CD14-positive monocyte (primary cell): ENCODE data around the gene XPR1. TPM values are rescaled to one million over a fixed set of nuclear protein-coding genes. Genes with fewer than 3 reads are reported as not detected.

Source experiments
- DNase-seq, 3 donors: peaks; one replicate each; pipeline ENCODE4 v3.0.0-alpha.2; 2011 to 2022
- H2AFZ ChIP-seq: 2 replicates; pipeline ENCODE4 v1.6.0; 2012; ENCODE audit warnings: mild to moderate bottlenecking, low read depth, low read length, inconsistent platforms; ENCODE audit not compliant: insufficient read depth, poor library complexity, severe bottlenecking
- H3K27ac ChIP-seq, 2 donors: 1 replicate in 1 of 2; 2 replicates in 1 of 2; pipeline ENCODE4 v1.5.1; 2012 to 2013; ENCODE audit warnings: low read length in 2 of 2, control low read depth in 1 of 2, inconsistent platforms in 1 of 2, low read depth in 1 of 2, mild to moderate bottlenecking in 1 of 2
- H3K27me3 ChIP-seq, 2 donors: one replicate each; pipeline versions ENCODE4 v1.6.0 to v1.6.1; 2011 to 2013; ENCODE audit warnings: low read length in 2 of 2; ENCODE audit not compliant: control insufficient read depth in 2 of 2, insufficient read depth in 2 of 2
- H3K36me3 ChIP-seq, 2 donors: replicated peaks in 1 of 2; 1 replicate in 1 of 2; 2 replicates in 1 of 2; pipeline versions ENCODE4 v1.5.1 to v1.6.1; 2012 to 2013; ENCODE audit warnings: low read length in 2 of 2, control low read depth in 1 of 2, inconsistent platforms in 1 of 2, mild to moderate bottlenecking in 1 of 2; ENCODE audit not compliant: insufficient read depth in 2 of 2, control insufficient read depth in 1 of 2
- H3K4me1 ChIP-seq, 2 donors: 1 replicate in 1 of 2; 2 replicates in 1 of 2; pipeline versions ENCODE4 v1.5.1 to v1.6.1; 2012 to 2013; ENCODE audit warnings: low read length in 2 of 2, control low read depth in 1 of 2, inconsistent platforms in 1 of 2, mild to moderate bottlenecking in 1 of 2, moderate library complexity in 1 of 2; ENCODE audit not compliant: insufficient read depth in 2 of 2, control insufficient read depth in 1 of 2
- H3K4me2 ChIP-seq: replicated peaks from 2 replicates; pipeline ENCODE3; 2012; ENCODE audit warnings: low read length, moderate library complexity, mild to moderate bottlenecking; ENCODE audit not compliant: poor library complexity, severe bottlenecking; ENCODE audit errors: extremely low read depth
- H3K4me3 ChIP-seq, 3 experiments: fragments of 200-600 bp in 1 of 3; sonication (generic) in 1 of 3; replicated peaks in 1 of 3; 1 replicate in 2 of 3; 2 replicates in 1 of 3; pipeline ENCODE4 v1.5.1; 2011 to 2013; ENCODE audit warnings: low read length in 3 of 3, mild to moderate bottlenecking in 3 of 3, control low read depth in 2 of 3, low read depth in 2 of 3, inconsistent platforms in 1 of 3, moderate library complexity in 1 of 3
- H3K79me2 ChIP-seq: 2 replicates; pipeline ENCODE4 v1.6.0; 2012; ENCODE audit warnings: mild to moderate bottlenecking, control low read depth, inconsistent platforms, low read length, moderate library complexity; ENCODE audit not compliant: insufficient read depth
- H3K9ac ChIP-seq: 2 replicates; pipeline ENCODE4 v1.6.0; 2017; ENCODE audit warnings: low read length, mild to moderate bottlenecking; ENCODE audit not compliant: insufficient read depth, poor library complexity, severe bottlenecking
- H3K9me3 ChIP-seq, 2 donors: replicated peaks in 1 of 2; 1 replicate in 1 of 2; 2 replicates in 1 of 2; pipeline versions ENCODE4 v1.5.1 to v1.6.1; 2012 to 2013; ENCODE audit warnings: low read length in 2 of 2, control low read depth in 1 of 2; ENCODE audit not compliant: control insufficient read depth in 1 of 2, insufficient read depth in 1 of 2
- H4K20me1 ChIP-seq: 2 replicates; pipeline ENCODE4 v1.6.0; 2012; ENCODE audit warnings: mild to moderate bottlenecking, low read length, control low read depth, moderate library complexity; ENCODE audit not compliant: insufficient read depth
- H3K27ac Mint-ChIP-seq, 7 donors: one replicate each; pipeline ENCODE4 v1.8.0; 2020; ENCODE audit warnings: mild to moderate bottlenecking in 7 of 7, mixed read lengths in 7 of 7, moderate library complexity in 6 of 7, inconsistent platforms in 2 of 7
- H3K27me3 Mint-ChIP-seq, 3 donors: one replicate each; pipeline ENCODE4 v1.8.0; 2021 to 2022; ENCODE audit warnings: low read depth in 3 of 3, mild to moderate bottlenecking in 3 of 3, mixed read lengths in 3 of 3, moderate library complexity in 3 of 3, inconsistent platforms in 1 of 3
- H3K36me3 Mint-ChIP-seq, 2 donors: one replicate each; pipeline ENCODE4 v1.8.0; 2020; ENCODE audit warnings: mixed read lengths in 2 of 2, inconsistent platforms in 1 of 2, mild to moderate bottlenecking in 1 of 2
- H3K4me1 Mint-ChIP-seq: one replicate; pipeline ENCODE4 v1.8.0; 2020; ENCODE audit warnings: mild to moderate bottlenecking, mixed read lengths
- H3K4me3 Mint-ChIP-seq, 2 donors: one replicate each; pipeline ENCODE4 v1.8.0; 2020; ENCODE audit warnings: mild to moderate bottlenecking in 2 of 2, mixed read lengths in 2 of 2, moderate library complexity in 1 of 2
- H3K9me3 Mint-ChIP-seq, 7 donors: one replicate each; pipeline ENCODE4 v1.8.0; 2020 to 2022; ENCODE audit warnings: mixed read lengths in 7 of 7, mild to moderate bottlenecking in 6 of 7, moderate library complexity in 6 of 7, inconsistent platforms in 2 of 7
- CTCF ChIP-seq: fragments of 200-600 bp; IDR thresholded peaks from one replicate; pipeline ENCODE4 v1.8.0; 2022; ENCODE audit warnings: antibody characterized with exemption, mild to moderate bottlenecking
- WGBS: methylation state at CpG from one replicate; pipeline ENCODE4 v1.1.5; 2013; ENCODE audit warnings: missing lambda C conversion rate; ENCODE audit not compliant: insufficient coverage; 5-methylcytosine and 5-hydroxymethylcytosine counted together
- intact Hi-C, 2 donors: fragments of 100-400 bp; cut with micrococcal nuclease; formaldehyde crosslinking; loops; one replicate each; pipeline versions ENCODE4 v1.15.0 to v1.15.1; 2023
- polyA plus RNA-seq, 3 donors: library from polyadenylated mRNA; depleted of rRNA in 1 of 3; unstranded in 2 of 3; stranded (reverse) in 1 of 3; fragments of 300-500 nt in 2 of 3; fragments of >200 nt in 1 of 3; fragmentation: Illumina TruSeq in 2 of 3; gene quantifications; 1 replicate in 2 of 3; 2 replicates in 1 of 3; pipeline ENCODE4 v1.2.3, GENCODE V29; 2012 to 2021

XPR1 gene
- polyA plus RNA-seq, 3 donors, result 4.7 to 12.5 (median 8.7) TPM

- Mint-ChIP-seq H3K4me3 (peak overlapping the region; percentile 75 to 87), H3K4me1 (peaks cover 12% of the 10 kb centered on the region), H3K36me3 (peaks cover 0 to 3% of the 10 kb centered on the region in 2 donors), H3K27me3 (peaks cover 40 to 68% (median 41%) of the 10 kb centered on the region in 3 donors), H3K9me3 (peaks cover 0 to 4% (median 2%) of the 10 kb centered on the region in 7 donors), H3K27ac (no peak overlapping the region)
- peak overlapping the region; percentile 76 for H2AFZ ChIP-seq
- H3K79me2 ChIP-seq, result no peaks in the 10 kb centered on the region
- TF ChIP-seq CTCF, result no peak
- H3K9me3 ChIP-seq, result peaks cover 0 to 4% of the 10 kb centered on the region in 2 donors
- intact Hi-C loops, result no loop called here
- H3K27me3 ChIP-seq, result peaks cover 17 to 44% of the 10 kb centered on the region in 2 donors
- peak overlapping the region; percentile 93 for H3K4me2 ChIP-seq
- H4K20me1 ChIP-seq, result no peaks in the 10 kb centered on the region
- H3K36me3 ChIP-seq, result no peaks in the 10 kb centered on the region
- H3K27ac ChIP-seq, result no peak overlapping the region
- H3K9ac ChIP-seq, result peak overlapping the region; percentile 34
- DNase-seq, result no peak
- peak overlapping the region; percentile 25 to 76 (median 44) for H3K4me3 ChIP-seq
- under 1% methylated on average over 71 of the region's 71 CpGs for WGBS
- peaks cover 8 to 22% of the 10 kb centered on the region in 2 donors for H3K4me1 ChIP-seq
Measured at GRCh38 chr1:180912211-180912800, 280.5 kb downstream of the XPR1 start.

GRCh38 chr1:180912801-180913565 is 281.2 kb downstream of the XPR1 start, which contains the start of gene KIAA1614:
KIAA1614 (plus strand) TSS chr1:180912897; CDS start chr1:180913244, 347 bp downstream.
- Histone ChIP-seq H3K9me3 (peaks cover 0 to 4% of the 10 kb centered on the region in 2 donors), H3K4me3 (peak within 1 kb of the TSS; percentile 25 to 76 (median 44)), H3K4me2 (peak within 1 kb of the TSS; percentile 93), H2AFZ (peak within 1 kb of the TSS; percentile 76), H3K27me3 (peaks cover 17 to 44% of the 10 kb centered on the region in 2 donors), H3K9ac (peak within 1 kb of the TSS; percentile 34), H3K36me3 (no peaks in the 10 kb centered on the region), H3K79me2 (no peaks in the 10 kb centered on the region), H3K4me1 (peaks cover 8 to 22% of the 10 kb centered on the region in 2 donors), H3K27ac (no peak within 1 kb of the TSS), H4K20me1 (no peaks in the 10 kb centered on the region)
- peak within 1 kb of the TSS in 2 of 7 donors; percentile 7 to 31 for H3K27ac Mint-ChIP-seq
- peaks cover 12% of the 10 kb centered on the region for H3K4me1 Mint-ChIP-seq
- peaks cover 38 to 73% (median 43%) of the 10 kb centered on the region in 3 donors for H3K27me3 Mint-ChIP-seq
- intact Hi-C loops, result no loop called here
- H3K4me3 Mint-ChIP-seq, result peak within 1 kb of the TSS; percentile 75 to 87
- WGBS, result 9% methylated on average over 76 of the region's 76 CpGs
- peaks cover 0 to 4% (median 2%) of the 10 kb centered on the region in 7 donors for H3K9me3 Mint-ChIP-seq
- H3K36me3 Mint-ChIP-seq, result peaks cover 0 to 3% of the 10 kb centered on the region in 2 donors
- peak; percentile 24 to 37 (median 32) for DNase-seq
- no peak for TF ChIP-seq CTCF
